Measurements from ENCODE around the gene TM4SF5. TPM values are rescaled to one million over a fixed set of nuclear protein-coding genes. Genes with fewer than 3 reads are reported as not detected.

The TM4SF5 gene
- total RNA-seq, 1 donor from 2014 or later = 0.57 TPM

GRCh38 chr17:4733073-4733531 lies 38.6 kb upstream of the TM4SF5 start:
- Mint-ChIP-seq H3K36me3 (ENCODE audit: insufficient read depth) (no peaks in the 10 kb centered on the region), H3K9me3 (ENCODE audit: low read depth) (no peaks in the 10 kb centered on the region), H3K4me3 (ENCODE audit: low read depth) (no peak overlapping the region), H3K27me3 (peaks cover 25% of the 10 kb centered on the region), H3K4me1 (ENCODE audit: low read depth) (peaks cover 4% of the 10 kb centered on the region), H3K27ac (no peak overlapping the region)
- TF ChIP-seq, protein P1, sequence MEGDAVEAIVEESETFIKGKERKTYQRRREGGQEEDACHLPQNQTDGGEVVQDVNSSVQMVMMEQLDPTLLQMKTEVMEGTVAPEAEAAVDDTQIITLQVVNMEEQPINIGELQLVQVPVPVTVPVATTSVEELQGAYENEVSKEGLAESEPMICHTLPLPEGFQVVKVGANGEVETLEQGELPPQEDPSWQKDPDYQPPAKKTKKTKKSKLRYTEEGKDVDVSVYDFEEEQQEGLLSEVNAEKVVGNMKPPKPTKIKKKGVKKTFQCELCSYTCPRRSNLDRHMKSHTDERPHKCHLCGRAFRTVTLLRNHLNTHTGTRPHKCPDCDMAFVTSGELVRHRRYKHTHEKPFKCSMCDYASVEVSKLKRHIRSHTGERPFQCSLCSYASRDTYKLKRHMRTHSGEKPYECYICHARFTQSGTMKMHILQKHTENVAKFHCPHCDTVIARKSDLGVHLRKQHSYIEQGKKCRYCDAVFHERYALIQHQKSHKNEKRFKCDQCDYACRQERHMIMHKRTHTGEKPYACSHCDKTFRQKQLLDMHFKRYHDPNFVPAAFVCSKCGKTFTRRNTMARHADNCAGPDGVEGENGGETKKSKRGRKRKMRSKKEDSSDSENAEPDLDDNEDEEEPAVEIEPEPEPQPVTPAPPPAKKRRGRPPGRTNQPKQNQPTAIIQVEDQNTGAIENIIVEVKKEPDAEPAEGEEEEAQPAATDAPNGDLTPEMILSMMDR (IDR thresholded peaks at IDR 0.05; ENCODE audit: unreplicated experiment) = peak; percentile 7
- DNase-seq (ENCODE audit: low spot score, unreplicated experiment) = no peak

DNA sequence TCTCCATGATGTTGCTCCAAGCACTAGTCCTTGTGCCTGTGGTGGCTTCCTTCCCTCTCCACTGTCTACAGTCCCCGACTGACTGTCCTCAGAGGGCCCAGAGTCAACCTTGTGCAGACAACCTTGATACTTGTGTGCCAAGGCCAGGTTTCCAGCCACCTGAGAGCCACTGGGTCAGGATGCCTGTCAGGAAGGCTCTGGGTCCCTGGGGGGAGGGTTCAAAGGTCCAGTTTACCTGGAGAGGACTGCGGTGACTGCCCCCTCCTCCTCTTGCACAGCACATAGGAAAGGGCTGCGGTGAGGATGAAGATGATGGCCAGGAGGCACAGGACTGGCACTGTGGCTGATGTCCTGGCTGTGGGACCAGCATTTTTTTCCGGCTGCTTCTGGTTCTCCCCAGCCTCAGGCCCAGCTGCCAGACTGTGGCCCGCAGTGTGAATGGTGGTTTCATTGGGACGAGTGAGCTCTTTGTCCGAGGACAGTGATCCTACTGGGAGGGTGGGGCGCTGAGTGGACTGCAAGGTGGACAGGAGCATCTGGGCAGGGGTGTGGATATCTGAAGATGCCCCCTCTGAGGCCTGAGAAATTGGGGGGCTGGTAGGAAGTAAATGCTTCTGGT lies 36.7 kb upstream of the TM4SF5 start:
- Mint-ChIP-seq H3K27me3 (peaks cover 38% of the 10 kb centered on the region), H3K36me3 (ENCODE audit: insufficient read depth) (no peaks in the 10 kb centered on the region), H3K9me3 (ENCODE audit: low read depth) (no peaks in the 10 kb centered on the region), H3K4me1 (ENCODE audit: low read depth) (peaks cover 8% of the 10 kb centered on the region), H3K27ac (no peak overlapping the region), H3K4me3 (ENCODE audit: low read depth) (no peak overlapping the region)
- TF ChIP-seq, protein P1 (IDR thresholded peaks at IDR 0.05; ENCODE audit: unreplicated experiment) = no peak
- no peak for DNase-seq (ENCODE audit: low spot score, unreplicated experiment)

GRCh38 chr17:4735876-4736651 lies 35.6 kb upstream of the TM4SF5 start:
- Mint-ChIP-seq H3K4me1 (ENCODE audit: low read depth) (peaks cover 8% of the 10 kb centered on the region), H3K9me3 (ENCODE audit: low read depth) (no peaks in the 10 kb centered on the region), H3K27me3 (peaks cover 49% of the 10 kb centered on the region), H3K36me3 (ENCODE audit: insufficient read depth) (no peaks in the 10 kb centered on the region), H3K4me3 (ENCODE audit: low read depth) (no peak overlapping the region), H3K27ac (no peak overlapping the region)
- TF ChIP-seq, protein P1 (IDR thresholded peaks at IDR 0.05; ENCODE audit: unreplicated experiment) = no peak
- no peak for DNase-seq (ENCODE audit: low spot score, unreplicated experiment)

DNA sequence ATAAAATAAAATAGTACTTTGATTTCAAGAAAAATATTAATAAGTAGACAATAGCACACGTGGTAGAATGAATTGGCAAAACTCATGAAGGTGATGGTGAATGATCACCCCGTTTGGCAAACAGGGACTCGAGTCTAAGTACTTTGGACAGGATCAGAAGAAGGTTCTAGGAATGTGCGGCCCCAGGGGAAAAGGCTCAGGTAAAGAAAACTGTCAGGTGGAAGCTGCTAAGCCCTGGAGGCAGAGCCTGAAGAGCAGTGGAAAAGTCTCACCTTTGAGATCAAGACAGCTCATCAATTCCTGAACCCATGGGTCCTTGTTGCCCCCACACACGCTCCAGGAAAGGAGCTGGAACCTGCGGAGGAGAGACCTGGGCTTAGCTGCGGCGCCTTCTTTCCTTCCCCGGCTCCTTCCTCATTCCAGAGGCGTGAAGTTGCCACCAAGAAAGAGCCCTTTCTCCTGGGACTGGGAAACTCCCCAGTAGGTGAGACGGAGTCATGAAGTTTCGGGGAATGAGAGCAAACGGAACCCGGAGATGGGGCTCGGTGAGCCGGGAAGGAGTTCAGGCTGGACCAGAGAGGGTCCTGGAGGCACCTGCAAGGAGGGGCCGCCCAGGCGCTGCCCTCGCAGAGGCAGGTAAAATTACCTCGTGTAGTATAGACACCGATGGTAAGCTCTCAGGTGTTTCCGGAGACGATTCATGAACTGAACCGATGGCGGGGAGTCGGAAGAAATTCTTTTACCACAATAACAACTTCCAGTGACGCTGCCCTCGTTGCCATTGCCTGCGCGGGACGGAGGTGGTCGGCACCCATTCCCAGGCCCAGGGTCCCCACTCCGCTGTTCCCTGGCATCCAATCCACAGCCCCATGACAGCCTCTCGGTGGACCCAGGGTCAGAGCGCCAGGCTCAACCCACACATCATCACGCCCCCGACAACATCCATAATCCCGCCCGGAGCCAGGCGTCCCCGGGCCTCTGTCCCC lies 33.3 kb upstream of the TM4SF5 start:
- H3K27ac Mint-ChIP-seq = peak overlapping the region; percentile 69
- H3K36me3 Mint-ChIP-seq (ENCODE audit: insufficient read depth) = no peaks in the 10 kb centered on the region
- H3K27me3 Mint-ChIP-seq = peaks cover 72% of the 10 kb centered on the region
- no peak for DNase-seq (ENCODE audit: low spot score, unreplicated experiment)
- H3K4me3 Mint-ChIP-seq (ENCODE audit: low read depth) = peak overlapping the region; percentile 70
- no peaks in the 10 kb centered on the region for H3K9me3 Mint-ChIP-seq (ENCODE audit: low read depth)
- TF ChIP-seq, protein P1 (IDR thresholded peaks at IDR 0.05; ENCODE audit: unreplicated experiment) = no peak
- peaks cover 6% of the 10 kb centered on the region for H3K4me1 Mint-ChIP-seq (ENCODE audit: low read depth)

Data from progenitor cell of endocrine pancreas (in vitro differentiated cells).